Trophoblast cell (in vitro differentiated cells and primary cell): Measurements from ENCODE around the gene YIPF4.
"Not testable (repeated sequence)": the region's sequence is repeated elsewhere in the genome, so short reads cannot be mapped to it uniquely, and the experiment has no call there.

Source experiments
- DNase-seq, 2 donors: peaks; one replicate each; pipeline ENCODE4 v3.0.0-alpha.2; 2016
- H2AFZ ChIP-seq: 2 replicates; pipeline ENCODE4 v1.6.1; 2013; ENCODE audit warnings: low read length, moderate library complexity, mild to moderate bottlenecking; ENCODE audit not compliant: insufficient read depth, poor library complexity
- H2AK5ac ChIP-seq: 2 replicates; pipeline ENCODE4 v1.6.1; 2013; ENCODE audit warnings: mild to moderate bottlenecking, low read length
- H2BK120ac ChIP-seq: 2 replicates; pipeline ENCODE4 v1.6.1; 2013; ENCODE audit warnings: low read length, mild to moderate bottlenecking, moderate library complexity; ENCODE audit not compliant: insufficient read depth, poor library complexity
- H2BK12ac ChIP-seq: 2 replicates; pipeline ENCODE4 v1.6.1; 2013; ENCODE audit warnings: mild to moderate bottlenecking, low read length, moderate library complexity
- H2BK5ac ChIP-seq: 2 replicates; pipeline ENCODE4 v1.6.1; 2013; ENCODE audit warnings: low read length, low read depth, moderate library complexity, mild to moderate bottlenecking; ENCODE audit not compliant: poor library complexity
- H3K14ac ChIP-seq: 2 replicates; pipeline ENCODE4 v1.6.1; 2013; ENCODE audit warnings: mild to moderate bottlenecking, low read length
- H3K18ac ChIP-seq: 2 replicates; pipeline ENCODE4 v1.6.1; 2013; ENCODE audit warnings: mild to moderate bottlenecking, low read length
- H3K23ac ChIP-seq: 2 replicates; pipeline ENCODE4 v1.6.1; 2013; ENCODE audit warnings: low read length
- H3K27ac ChIP-seq: 2 replicates; pipeline ENCODE4 v1.5.1; 2013; ENCODE audit warnings: low read depth, mild to moderate bottlenecking, inconsistent platforms, low read length, moderate library complexity
- H3K27me3 ChIP-seq: 2 replicates; pipeline ENCODE4 v1.6.1; 2013; ENCODE audit warnings: inconsistent platforms, mild to moderate bottlenecking, low read length, moderate library complexity; ENCODE audit not compliant: insufficient read depth
- H3K36me3 ChIP-seq, 2 experiments: 1 replicate in 1 of 2; 2 replicates in 1 of 2; pipeline ENCODE4 v1.6.1; 2013; ENCODE audit warnings: low read length in 2 of 2, mild to moderate bottlenecking in 2 of 2, moderate library complexity in 1 of 2; ENCODE audit not compliant: insufficient read depth in 2 of 2, control insufficient read depth in 1 of 2
- H3K4ac ChIP-seq: 2 replicates; pipeline ENCODE4 v1.6.1; 2013; ENCODE audit warnings: low read depth, mild to moderate bottlenecking, low read length, moderate library complexity
- H3K4me1 ChIP-seq, 2 experiments: 1 replicate in 1 of 2; 2 replicates in 1 of 2; pipeline ENCODE4 v1.6.1; 2013; ENCODE audit warnings: low read length in 2 of 2, mild to moderate bottlenecking in 2 of 2, moderate library complexity in 1 of 2; ENCODE audit not compliant: insufficient read depth in 2 of 2, control insufficient read depth in 1 of 2
- H3K4me2 ChIP-seq: 2 replicates; pipeline ENCODE4 v1.6.1; 2013; ENCODE audit warnings: inconsistent platforms, mild to moderate bottlenecking, low read length, moderate library complexity
- H3K4me3 ChIP-seq: 2 replicates; pipeline ENCODE4 v1.5.1; 2013; ENCODE audit warnings: mild to moderate bottlenecking, low read depth, low read length, inconsistent platforms
- H3K79me1 ChIP-seq: one replicate; pipeline ENCODE4 v1.6.1; 2013; ENCODE audit warnings: low read length
- H3K79me2 ChIP-seq: 2 replicates; pipeline ENCODE4 v1.6.1; 2013; ENCODE audit warnings: low read length, mild to moderate bottlenecking; ENCODE audit not compliant: control insufficient read depth, insufficient read depth, poor library complexity
- H3K9ac ChIP-seq: 2 replicates; pipeline ENCODE4 v1.6.1; 2013; ENCODE audit warnings: mild to moderate bottlenecking, low read length
- H3K9me3 ChIP-seq: 2 replicates; pipeline ENCODE4 v1.6.1; 2013; ENCODE audit warnings: low read depth, mild to moderate bottlenecking, control low read depth, inconsistent platforms, low read length; ENCODE audit not compliant: insufficient read depth
- H4K12ac ChIP-seq: 2 replicates; pipeline ENCODE4 v1.6.1; 2013; ENCODE audit warnings: low read depth, mild to moderate bottlenecking, low read length, moderate library complexity
- H4K8ac ChIP-seq: 2 replicates; pipeline ENCODE4 v1.6.1; 2013; ENCODE audit warnings: low read depth, mild to moderate bottlenecking, low read length, moderate library complexity
- H4K91ac ChIP-seq: one replicate; pipeline ENCODE4 v1.6.1; 2013; ENCODE audit warnings: low read depth, mild to moderate bottlenecking, low read length, moderate library complexity
- WGBS: extraction: QIAGEN DNeasy Blood & Tissue Kit; methylation state at CpG from one replicate; pipeline ENCODE4 v1.1.7; 2013; ENCODE audit warnings: missing lambda C conversion rate; ENCODE audit not compliant: insufficient read length, insufficient coverage; ENCODE audit errors: extremely low coverage; 5-methylcytosine and 5-hydroxymethylcytosine counted together

Gene YIPF4

GRCh38 chr2:32290000-32290339 is 12.3 kb downstream of the YIPF4 start:
- H4K12ac ChIP-seq: no peak overlapping the region
- no peak overlapping the region for H2BK120ac ChIP-seq
- H3K36me3 ChIP-seq: peaks cover 0 to 8% of the 10 kb centered on the region in 2 experiments
- DNase-seq: no peak
- H3K4me3 ChIP-seq: no peak overlapping the region
- H2BK12ac ChIP-seq: no peak overlapping the region
- H3K18ac ChIP-seq: no peak overlapping the region
- H2AFZ ChIP-seq: no peak overlapping the region
- H3K79me2 ChIP-seq: no peaks in the 10 kb centered on the region
- H3K4me1 ChIP-seq: no peaks in the 10 kb centered on the region
- H3K27me3 ChIP-seq: no peaks in the 10 kb centered on the region
- H2BK5ac ChIP-seq: no peak overlapping the region
- no peak overlapping the region for H4K91ac ChIP-seq
- no peak overlapping the region for H3K9ac ChIP-seq
- H2AK5ac ChIP-seq: no peak overlapping the region
- H3K9me3 ChIP-seq: no peaks in the 10 kb centered on the region
- no peak overlapping the region for H3K4me2 ChIP-seq
- H3K23ac ChIP-seq: no peak overlapping the region
- no CpG with 5 or more reads among the region's 2 CpGs for WGBS
- no peaks in the 10 kb centered on the region for H3K79me1 ChIP-seq
- H3K4ac ChIP-seq: no peak overlapping the region
- H3K27ac ChIP-seq: no peak overlapping the region
- no peak overlapping the region for H4K8ac ChIP-seq
- no peak overlapping the region for H3K14ac ChIP-seq

GRCh38 chr2:32291746-32292145 is 14.0 kb downstream of the YIPF4 start:
- no peaks in the 10 kb centered on the region for H3K9me3 ChIP-seq
- H3K23ac ChIP-seq: no peak overlapping the region
- H4K91ac ChIP-seq: no peak overlapping the region
- H3K4me3 ChIP-seq: no peak overlapping the region
- no peaks in the 10 kb centered on the region for H3K79me1 ChIP-seq
- H3K9ac ChIP-seq: no peak overlapping the region
- no peaks in the 10 kb centered on the region for H3K4me1 ChIP-seq
- H4K8ac ChIP-seq: no peak overlapping the region
- no peak overlapping the region for H3K18ac ChIP-seq
- H3K4ac ChIP-seq: no peak overlapping the region
- H2BK120ac ChIP-seq: no peak overlapping the region
- H4K12ac ChIP-seq: no peak overlapping the region
- H3K4me2 ChIP-seq: no peak overlapping the region
- no peak overlapping the region for H3K27ac ChIP-seq
- no CpG with 5 or more reads among the region's 2 CpGs for WGBS
- H2BK5ac ChIP-seq: no peak overlapping the region
- peak in 1 of 2 donors; percentile 52 for DNase-seq
- H3K14ac ChIP-seq: no peak overlapping the region
- H2AFZ ChIP-seq: no peak overlapping the region
- no peaks in the 10 kb centered on the region for H3K27me3 ChIP-seq
- no peak overlapping the region for H2BK12ac ChIP-seq
- peaks cover 2 to 11% of the 10 kb centered on the region in 2 experiments for H3K36me3 ChIP-seq
- no peaks in the 10 kb centered on the region for H3K79me2 ChIP-seq
- H2AK5ac ChIP-seq: no peak overlapping the region

GRCh38 chr2:32293493-32293892 is 15.8 kb downstream of the YIPF4 start:
- H2AK5ac ChIP-seq: not testable (repeated sequence)

GRCh38 chr2:32293966-32294562 is 16.4 kb downstream of the YIPF4 start:
- H3K27me3 ChIP-seq, H3K9ac ChIP-seq, H3K4me2 ChIP-seq, H3K4me1 ChIP-seq, H2BK120ac ChIP-seq, H3K9me3 ChIP-seq, H2BK12ac ChIP-seq, H3K4ac ChIP-seq, H3K27ac ChIP-seq, H3K4me3 ChIP-seq, H3K79me2 ChIP-seq, H3K18ac ChIP-seq, DNase-seq, H4K91ac ChIP-seq, H3K14ac ChIP-seq, H2AK5ac ChIP-seq, H4K8ac ChIP-seq, H2AFZ ChIP-seq, H3K79me1 ChIP-seq, H2BK5ac ChIP-seq, H3K23ac ChIP-seq, H4K12ac ChIP-seq: not testable (repeated sequence)
- no CpG with 5 or more reads among the region's 43 CpGs for WGBS
- H3K36me3 ChIP-seq: peaks cover 4 to 16% of the 10 kb centered on the region in 2 experiments

More at GRCh38 chr2:32293493-32293892, 15.8 kb downstream of the YIPF4 start:
- not testable (repeated sequence) for H4K12ac ChIP-seq, H4K91ac ChIP-seq, H3K79me2 ChIP-seq, H3K79me1 ChIP-seq, H2AFZ ChIP-seq, H2BK12ac ChIP-seq, H3K23ac ChIP-seq, H3K4me3 ChIP-seq, H4K8ac ChIP-seq, H3K4me2 ChIP-seq, H3K4ac ChIP-seq, H3K18ac ChIP-seq, H3K9ac ChIP-seq, H3K9me3 ChIP-seq, H2BK120ac ChIP-seq, H3K27ac ChIP-seq, H3K27me3 ChIP-seq, H3K14ac ChIP-seq, H3K4me1 ChIP-seq, H2BK5ac ChIP-seq, DNase-seq
- WGBS: no CpG with 5 or more reads among the region's 26 CpGs
- peaks cover 3 to 14% of the 10 kb centered on the region in 2 experiments for H3K36me3 ChIP-seq
